K562 (cell line): ENCODE measurements around the gene SDK1.

Experiments
- BHLHE40 ChIP-seq: IDR thresholded peaks from 2 replicates; pipeline ENCODE4 v1.6.1; 2011; ENCODE audit warnings: low read length, improper control_type of control experiment
- CBX8 ChIP-seq: fragments of 200-600 bp; sonication (generic); IDR thresholded peaks from 2 replicates; pipeline ENCODE4 v1.6.1; 2012; ENCODE audit warnings: borderline replicate concordance, mixed run types, low read depth, mild to moderate bottlenecking, moderate library complexity, mixed read lengths, low read length, control low read depth, inconsistent platforms; ENCODE audit not compliant: poor library complexity, severe bottlenecking; ENCODE audit errors: extremely low read depth
- JUND ChIP-seq, 2 experiments: IDR thresholded peaks; 2 replicates in 1 of 2; 3 replicates in 1 of 2; pipeline ENCODE4 v1.6.1; 2011; ENCODE audit warnings: borderline replicate concordance in 2 of 2, low read depth in 2 of 2, low read length in 2 of 2, improper control_type of control experiment in 1 of 2, missing biosample characterization in 1 of 2, missing genetic modification characterization in 1 of 2, missing genetic modification reagents in 1 of 2
- KDM1A ChIP-seq, 2 experiments: fragments of 450-650 bp; IDR thresholded peaks; 2 replicates each; pipeline ENCODE4 v1.6.1; 2016; ENCODE audit warnings: mild to moderate bottlenecking in 2 of 2
- POLR2A ChIP-seq: fragments of 450-650 bp; conservative IDR thresholded peaks from 2 replicates; pipeline ENCODE4 v1.6.1; 2016
- ZC3H8 ChIP-seq: fragments of 450-650 bp; IDR thresholded peaks from 2 replicates; pipeline ENCODE4 v1.6.1; 2017
- ZNF707 ChIP-seq: fragments of 250-450 bp; sonication (Bioruptor Pico); conservative IDR thresholded peaks from 2 replicates; pipeline ENCODE4 v1.8.0; 2022; ENCODE audit warnings: inconsistent platforms, mild to moderate bottlenecking, moderate library complexity
- TF ChIP-seq, protein P1 (sequence below): fragments of 250-450 bp; sonication (Bioruptor Pico); IDR thresholded peaks from 2 replicates; pipeline ENCODE4 v1.8.0; 2021; ENCODE audit warnings: mild to moderate bottlenecking, moderate library complexity
- TF ChIP-seq, protein P2 (sequence below): fragments of 450-650 bp; formaldehyde crosslinking; IDR thresholded peaks from 2 replicates; pipeline ENCODE4 v1.4.0; 2020; ENCODE audit warnings: mild to moderate bottlenecking, moderate library complexity
- TF ChIP-seq, protein P3 (sequence below): sonication (generic); formaldehyde crosslinking; IDR thresholded peaks from 2 replicates; pipeline ENCODE4 v1.8.0; 2023; ENCODE audit warnings: missing genetic modification reagents, mild to moderate bottlenecking, borderline replicate concordance
- TF ChIP-seq, protein P4 (sequence below): fragments of 250-450 bp; sonication (Bioruptor Pico); IDR thresholded peaks from 2 replicates; pipeline ENCODE4 v1.4.0; 2020; ENCODE audit warnings: mild to moderate bottlenecking, moderate library complexity

DNA sequence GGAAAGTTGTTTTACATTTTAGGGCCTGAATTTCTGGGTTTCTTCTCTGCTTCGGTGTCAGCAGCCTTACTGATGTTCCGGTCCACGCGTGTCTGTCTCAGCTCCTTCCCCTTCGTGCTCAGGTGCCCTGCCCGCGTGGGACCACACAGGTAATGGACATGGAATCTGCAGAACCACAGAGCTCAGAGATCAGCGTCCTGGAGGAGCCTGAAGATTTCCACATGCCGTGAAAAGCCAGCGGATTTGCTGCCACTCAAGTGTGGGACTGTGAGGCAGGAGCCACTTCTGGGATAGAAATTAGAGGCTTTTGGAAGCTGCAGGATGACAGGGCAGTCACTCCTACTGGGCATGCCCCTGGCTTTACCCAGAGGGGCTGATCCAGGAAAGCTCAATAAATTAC lies 714.9 kb downstream of the SDK1 start:
- TF ChIP-seq BHLHE40 (no peak), ZNF707 (CRISPR knock-in tag) (no peak), KDM1A (IDR thresholded peaks at IDR 0.05) (no peak), JUND (IDR thresholded peaks at IDR 0.05; ENCODE audit: borderline replicate concordance, low read depth, low read length) (no peak), JUND (tag; IDR thresholded peaks at IDR 0.05; ENCODE audit: borderline replicate concordance, low read depth, low read length) (no peak), POLR2A (no peak), ZC3H8 (no peak), CBX8 (no peak)
- TF ChIP-seq, protein P1, sequence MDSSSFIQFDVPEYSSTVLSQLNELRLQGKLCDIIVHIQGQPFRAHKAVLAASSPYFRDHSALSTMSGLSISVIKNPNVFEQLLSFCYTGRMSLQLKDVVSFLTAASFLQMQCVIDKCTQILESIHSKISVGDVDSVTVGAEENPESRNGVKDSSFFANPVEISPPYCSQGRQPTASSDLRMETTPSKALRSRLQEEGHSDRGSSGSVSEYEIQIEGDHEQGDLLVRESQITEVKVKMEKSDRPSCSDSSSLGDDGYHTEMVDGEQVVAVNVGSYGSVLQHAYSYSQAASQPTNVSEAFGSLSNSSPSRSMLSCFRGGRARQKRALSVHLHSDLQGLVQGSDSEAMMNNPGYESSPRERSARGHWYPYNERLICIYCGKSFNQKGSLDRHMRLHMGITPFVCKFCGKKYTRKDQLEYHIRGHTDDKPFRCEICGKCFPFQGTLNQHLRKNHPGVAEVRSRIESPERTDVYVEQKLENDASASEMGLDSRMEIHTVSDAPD (CRISPR knock-in tag), result no peak
- TF ChIP-seq, protein P2, sequence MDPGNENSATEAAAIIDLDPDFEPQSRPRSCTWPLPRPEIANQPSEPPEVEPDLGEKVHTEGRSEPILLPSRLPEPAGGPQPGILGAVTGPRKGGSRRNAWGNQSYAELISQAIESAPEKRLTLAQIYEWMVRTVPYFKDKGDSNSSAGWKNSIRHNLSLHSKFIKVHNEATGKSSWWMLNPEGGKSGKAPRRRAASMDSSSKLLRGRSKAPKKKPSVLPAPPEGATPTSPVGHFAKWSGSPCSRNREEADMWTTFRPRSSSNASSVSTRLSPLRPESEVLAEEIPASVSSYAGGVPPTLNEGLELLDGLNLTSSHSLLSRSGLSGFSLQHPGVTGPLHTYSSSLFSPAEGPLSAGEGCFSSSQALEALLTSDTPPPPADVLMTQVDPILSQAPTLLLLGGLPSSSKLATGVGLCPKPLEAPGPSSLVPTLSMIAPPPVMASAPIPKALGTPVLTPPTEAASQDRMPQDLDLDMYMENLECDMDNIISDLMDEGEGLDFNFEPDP (CRISPR knock-in tag), result no peak
- TF ChIP-seq, protein P3, sequence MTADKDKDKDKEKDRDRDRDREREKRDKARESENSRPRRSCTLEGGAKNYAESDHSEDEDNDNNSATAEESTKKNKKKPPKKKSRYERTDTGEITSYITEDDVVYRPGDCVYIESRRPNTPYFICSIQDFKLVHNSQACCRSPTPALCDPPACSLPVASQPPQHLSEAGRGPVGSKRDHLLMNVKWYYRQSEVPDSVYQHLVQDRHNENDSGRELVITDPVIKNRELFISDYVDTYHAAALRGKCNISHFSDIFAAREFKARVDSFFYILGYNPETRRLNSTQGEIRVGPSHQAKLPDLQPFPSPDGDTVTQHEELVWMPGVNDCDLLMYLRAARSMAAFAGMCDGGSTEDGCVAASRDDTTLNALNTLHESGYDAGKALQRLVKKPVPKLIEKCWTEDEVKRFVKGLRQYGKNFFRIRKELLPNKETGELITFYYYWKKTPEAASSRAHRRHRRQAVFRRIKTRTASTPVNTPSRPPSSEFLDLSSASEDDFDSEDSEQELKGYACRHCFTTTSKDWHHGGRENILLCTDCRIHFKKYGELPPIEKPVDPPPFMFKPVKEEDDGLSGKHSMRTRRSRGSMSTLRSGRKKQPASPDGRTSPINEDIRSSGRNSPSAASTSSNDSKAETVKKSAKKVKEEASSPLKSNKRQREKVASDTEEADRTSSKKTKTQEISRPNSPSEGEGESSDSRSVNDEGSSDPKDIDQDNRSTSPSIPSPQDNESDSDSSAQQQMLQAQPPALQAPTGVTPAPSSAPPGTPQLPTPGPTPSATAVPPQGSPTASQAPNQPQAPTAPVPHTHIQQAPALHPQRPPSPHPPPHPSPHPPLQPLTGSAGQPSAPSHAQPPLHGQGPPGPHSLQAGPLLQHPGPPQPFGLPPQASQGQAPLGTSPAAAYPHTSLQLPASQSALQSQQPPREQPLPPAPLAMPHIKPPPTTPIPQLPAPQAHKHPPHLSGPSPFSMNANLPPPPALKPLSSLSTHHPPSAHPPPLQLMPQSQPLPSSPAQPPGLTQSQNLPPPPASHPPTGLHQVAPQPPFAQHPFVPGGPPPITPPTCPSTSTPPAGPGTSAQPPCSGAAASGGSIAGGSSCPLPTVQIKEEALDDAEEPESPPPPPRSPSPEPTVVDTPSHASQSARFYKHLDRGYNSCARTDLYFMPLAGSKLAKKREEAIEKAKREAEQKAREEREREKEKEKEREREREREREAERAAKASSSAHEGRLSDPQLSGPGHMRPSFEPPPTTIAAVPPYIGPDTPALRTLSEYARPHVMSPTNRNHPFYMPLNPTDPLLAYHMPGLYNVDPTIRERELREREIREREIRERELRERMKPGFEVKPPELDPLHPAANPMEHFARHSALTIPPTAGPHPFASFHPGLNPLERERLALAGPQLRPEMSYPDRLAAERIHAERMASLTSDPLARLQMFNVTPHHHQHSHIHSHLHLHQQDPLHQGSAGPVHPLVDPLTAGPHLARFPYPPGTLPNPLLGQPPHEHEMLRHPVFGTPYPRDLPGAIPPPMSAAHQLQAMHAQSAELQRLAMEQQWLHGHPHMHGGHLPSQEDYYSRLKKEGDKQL (CRISPR knock-in tag), result no peak
- TF ChIP-seq, protein P4, sequence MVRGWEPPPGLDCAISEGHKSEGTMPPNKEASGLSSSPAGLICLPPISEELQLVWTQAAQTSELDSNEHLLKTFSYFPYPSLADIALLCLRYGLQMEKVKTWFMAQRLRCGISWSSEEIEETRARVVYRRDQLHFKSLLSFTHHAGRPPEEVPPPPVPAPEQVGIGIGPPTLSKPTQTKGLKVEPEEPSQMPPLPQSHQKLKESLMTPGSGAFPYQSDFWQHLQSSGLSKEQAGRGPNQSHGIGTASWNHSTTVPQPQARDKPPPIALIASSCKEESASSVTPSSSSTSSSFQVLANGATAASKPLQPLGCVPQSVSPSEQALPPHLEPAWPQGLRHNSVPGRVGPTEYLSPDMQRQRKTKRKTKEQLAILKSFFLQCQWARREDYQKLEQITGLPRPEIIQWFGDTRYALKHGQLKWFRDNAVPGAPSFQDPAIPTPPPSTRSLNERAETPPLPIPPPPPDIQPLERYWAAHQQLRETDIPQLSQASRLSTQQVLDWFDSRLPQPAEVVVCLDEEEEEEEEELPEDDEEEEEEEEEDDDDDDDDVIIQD, result no peak
